K562 (cell line): ENCODE measurements around the gene GBX1. TPM values are rescaled to one million over a fixed set of nuclear protein-coding genes. Genes with fewer than 3 reads are reported as not detected.

Source experiments
- CBFA2T2 ChIP-seq: fragments of 450-650 bp; conservative IDR thresholded peaks from 2 replicates; pipeline ENCODE4 v1.6.1; 2017; ENCODE audit warnings: mild to moderate bottlenecking
- CSDE1 ChIP-seq, 2 experiments: fragments of 450-650 bp; IDR thresholded peaks; 2 replicates each; pipeline ENCODE4 v1.6.1; 2016; ENCODE audit warnings: mild to moderate bottlenecking in 1 of 2
- DNMT1 ChIP-seq: fragments of 450-650 bp; IDR thresholded peaks from 2 replicates; pipeline ENCODE4 v1.6.1; 2016; ENCODE audit warnings: antibody characterized with exemption, mild to moderate bottlenecking
- GATA2 ChIP-seq: sonication (generic); formaldehyde crosslinking; IDR thresholded peaks from 2 replicates; pipeline ENCODE4 v1.4.0; 2020; ENCODE audit warnings: mild to moderate bottlenecking, missing genetic modification reagents
- MAFK ChIP-seq: IDR thresholded peaks from 2 replicates; pipeline ENCODE4 v1.6.1; 2011; ENCODE audit warnings: low read length, improper control_type of control experiment
- NCOA6 ChIP-seq: fragments of 450-650 bp; IDR thresholded peaks from 2 replicates; pipeline ENCODE4 v1.6.1; 2017; ENCODE audit warnings: mild to moderate bottlenecking
- NFIC ChIP-seq: fragments of 450-650 bp; IDR thresholded peaks from 2 replicates; pipeline ENCODE4 v1.6.1; 2017; ENCODE audit warnings: mild to moderate bottlenecking, inconsistent platforms
- NFXL1 ChIP-seq: fragments of 450-650 bp; formaldehyde crosslinking; IDR thresholded peaks from 2 replicates; pipeline ENCODE4 v1.4.0; 2021; ENCODE audit warnings: mild to moderate bottlenecking
- POLR3G ChIP-seq: IDR thresholded peaks from 2 replicates; pipeline ENCODE4 v1.6.1; 2011; ENCODE audit not compliant: insufficient read length, insufficient replicate concordance; ENCODE audit errors: extremely low read depth
- RBBP5 ChIP-seq: fragments of 200-600 bp; sonication (generic); IDR thresholded peaks from 2 replicates; pipeline ENCODE4 v1.6.1; 2012; ENCODE audit warnings: borderline replicate concordance, mild to moderate bottlenecking, low read length, control low read depth, inconsistent platforms; ENCODE audit not compliant: insufficient read depth, poor library complexity, severe bottlenecking
- SRSF7 ChIP-seq: fragments of 200-400 bp; formaldehyde crosslinking; optimal IDR thresholded peaks from 2 replicates; pipeline ENCODE3; 2017; ENCODE audit warnings: mild to moderate bottlenecking, low read depth, low read length
- STAT5B ChIP-seq: fragments of 250-450 bp; sonication (Bioruptor Pico); IDR thresholded peaks from 2 replicates; pipeline ENCODE4 v1.8.0; 2021; ENCODE audit warnings: mild to moderate bottlenecking, inconsistent platforms
- TAF9B ChIP-seq: fragments of 450-650 bp; IDR thresholded peaks from 2 replicates; pipeline ENCODE4 v1.6.1; 2018; ENCODE audit warnings: mild to moderate bottlenecking; ENCODE audit not compliant: partially characterized antibody
- ZBTB8A ChIP-seq: fragments of 450-650 bp; IDR thresholded peaks from 2 replicates; pipeline ENCODE4 v1.6.1; 2018; ENCODE audit warnings: mild to moderate bottlenecking, moderate library complexity; ENCODE audit not compliant: partially characterized antibody
- ZNF124 ChIP-seq: sonication (generic); formaldehyde crosslinking; IDR thresholded peaks from 2 replicates; pipeline ENCODE4 v1.8.1; 2022; ENCODE audit warnings: missing genetic modification reagents
- ZNF140 ChIP-seq: fragments of 250-450 bp; sonication (Bioruptor Pico); IDR thresholded peaks from 2 replicates; pipeline ENCODE4 v1.8.0; 2021; ENCODE audit warnings: moderate library complexity, mild to moderate bottlenecking, inconsistent platforms
- polyA plus RNA-seq, 8 experiments: library from polyadenylated mRNA; depleted of rRNA in 4 of 8; stranded (reverse) in 5 of 8; unstranded in 3 of 8; fragments of >200 nt; fragmentation: Nextera tagmentation in 2 of 8; fragmentation: Illumina TruSeq in 1 of 8; extraction: Ambion mirVana in 2 of 8; extraction: Trizol in 1 of 8; gene quantifications; 2 replicates each; pipeline versions ENCODE4 v1.2.1 to v1.2.3, GENCODE V29; 2011 to 2014; ENCODE audit warnings: inconsistent platforms in 1 of 8, missing spikeins in 1 of 8
- total RNA-seq, 7 experiments: library from RNA; depleted of rRNA in 6 of 7; stranded (reverse); fragments of >200 nt in 6 of 7; fragmentation: Illumina TruSeq in 2 of 7; extraction: Trizol in 2 of 7; gene quantifications; 2 replicates each; pipeline versions ENCODE4 v1.2.1 to v1.2.3, GENCODE V29; 2011 to 2021; ENCODE audit warnings: low replicate concordance in 1 of 7
- TF ChIP-seq, protein P1 (sequence below), 2 experiments: IDR thresholded peaks; 2 replicates each; pipeline ENCODE4 v1.6.1; 2012; ENCODE audit warnings: improper control_type of control experiment in 2 of 2, low read depth in 2 of 2, low read length in 2 of 2, borderline replicate concordance in 1 of 2
- TF ChIP-seq, protein P2 (sequence below): sonication (generic); formaldehyde crosslinking; IDR thresholded peaks from 2 replicates; pipeline ENCODE4 v1.8.0; 2023; ENCODE audit warnings: mild to moderate bottlenecking, missing genetic modification reagents
- TF ChIP-seq, protein P3 (sequence below): sonication (generic); formaldehyde crosslinking; IDR thresholded peaks from 2 replicates; pipeline ENCODE4 v1.5.0; 2020; ENCODE audit warnings: missing genetic modification reagents

GBX1 gene
- total and polyA plus RNA-seq, 9 of the 15 experiments (the other 6 are each of a cell fraction or from before 2014, with no cell fraction given), result not detected

DNA sequence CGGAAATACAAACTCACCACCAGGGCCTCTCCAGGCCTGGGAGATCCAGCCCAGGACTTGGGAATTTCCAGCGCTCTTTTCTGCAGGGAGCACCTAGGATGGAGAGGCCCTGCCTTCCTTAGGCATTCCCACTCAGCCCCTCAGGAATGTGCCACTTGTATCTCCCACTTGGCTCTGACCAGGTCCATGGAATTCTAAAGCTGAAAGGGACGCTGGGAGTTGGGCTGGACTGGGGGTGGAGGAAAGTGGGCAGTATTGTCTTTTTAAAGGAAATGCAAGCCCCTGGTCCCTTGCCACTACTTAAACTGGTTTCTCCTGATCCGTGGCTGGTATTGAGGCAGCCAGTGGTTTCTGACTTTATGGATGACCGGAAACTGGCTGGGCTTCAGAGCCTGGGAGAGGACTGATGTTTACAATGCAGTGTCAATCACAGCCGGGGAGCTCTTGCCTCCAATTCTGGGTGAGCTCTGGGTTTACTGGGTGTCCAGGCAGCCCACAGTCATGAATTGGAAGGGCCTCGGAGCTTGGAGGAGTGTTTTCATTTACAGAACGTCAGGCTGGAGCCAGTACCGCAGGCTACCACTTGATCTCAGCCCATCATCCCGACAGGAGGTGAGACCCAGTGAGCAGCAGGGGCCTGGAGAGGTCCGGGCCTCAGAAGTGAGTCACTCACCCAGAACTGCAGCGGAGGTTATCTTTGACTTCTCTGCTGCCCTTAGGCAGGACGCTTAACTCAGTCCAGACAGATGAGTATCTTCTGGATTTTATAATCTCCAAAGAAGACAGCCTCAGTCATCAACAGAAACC lies 53.9 kb downstream of the GBX1 start (continued):
- TF ChIP-seq, protein P1, sequence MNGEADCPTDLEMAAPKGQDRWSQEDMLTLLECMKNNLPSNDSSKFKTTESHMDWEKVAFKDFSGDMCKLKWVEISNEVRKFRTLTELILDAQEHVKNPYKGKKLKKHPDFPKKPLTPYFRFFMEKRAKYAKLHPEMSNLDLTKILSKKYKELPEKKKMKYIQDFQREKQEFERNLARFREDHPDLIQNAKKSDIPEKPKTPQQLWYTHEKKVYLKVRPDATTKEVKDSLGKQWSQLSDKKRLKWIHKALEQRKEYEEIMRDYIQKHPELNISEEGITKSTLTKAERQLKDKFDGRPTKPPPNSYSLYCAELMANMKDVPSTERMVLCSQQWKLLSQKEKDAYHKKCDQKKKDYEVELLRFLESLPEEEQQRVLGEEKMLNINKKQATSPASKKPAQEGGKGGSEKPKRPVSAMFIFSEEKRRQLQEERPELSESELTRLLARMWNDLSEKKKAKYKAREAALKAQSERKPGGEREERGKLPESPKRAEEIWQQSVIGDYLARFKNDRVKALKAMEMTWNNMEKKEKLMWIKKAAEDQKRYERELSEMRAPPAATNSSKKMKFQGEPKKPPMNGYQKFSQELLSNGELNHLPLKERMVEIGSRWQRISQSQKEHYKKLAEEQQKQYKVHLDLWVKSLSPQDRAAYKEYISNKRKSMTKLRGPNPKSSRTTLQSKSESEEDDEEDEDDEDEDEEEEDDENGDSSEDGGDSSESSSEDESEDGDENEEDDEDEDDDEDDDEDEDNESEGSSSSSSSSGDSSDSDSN (IDR thresholded peaks at IDR 0.05; ENCODE audit: borderline replicate concordance in 1 of 2, low read depth in 2 of 2, low read length in 2 of 2), result peak; percentile 52 to 82; a peak in 3 of 4 replicates
- TF ChIP-seq RBBP5 (no peak), NCOA6 (no peak), NFIC (no peak), CSDE1 (IDR thresholded peaks at IDR 0.05) (no peak), GATA2 (CRISPR knock-in tag) (no peak), ZNF124 (CRISPR knock-in tag) (no peak), SRSF7 (no peak), POLR3G (no peak), NFXL1 (no peak), MAFK (0 out of 2 replicates have a peak, but pooled peaks have one; percentile 3), ZBTB8A (no peak), DNMT1 (no peak), CBFA2T2 (peak; percentile 50; the same call in 1 of the 2 replicates), STAT5B (no peak), TAF9B (no peak), ZNF140 (CRISPR knock-in tag) (no peak)
- TF ChIP-seq, protein P2, sequence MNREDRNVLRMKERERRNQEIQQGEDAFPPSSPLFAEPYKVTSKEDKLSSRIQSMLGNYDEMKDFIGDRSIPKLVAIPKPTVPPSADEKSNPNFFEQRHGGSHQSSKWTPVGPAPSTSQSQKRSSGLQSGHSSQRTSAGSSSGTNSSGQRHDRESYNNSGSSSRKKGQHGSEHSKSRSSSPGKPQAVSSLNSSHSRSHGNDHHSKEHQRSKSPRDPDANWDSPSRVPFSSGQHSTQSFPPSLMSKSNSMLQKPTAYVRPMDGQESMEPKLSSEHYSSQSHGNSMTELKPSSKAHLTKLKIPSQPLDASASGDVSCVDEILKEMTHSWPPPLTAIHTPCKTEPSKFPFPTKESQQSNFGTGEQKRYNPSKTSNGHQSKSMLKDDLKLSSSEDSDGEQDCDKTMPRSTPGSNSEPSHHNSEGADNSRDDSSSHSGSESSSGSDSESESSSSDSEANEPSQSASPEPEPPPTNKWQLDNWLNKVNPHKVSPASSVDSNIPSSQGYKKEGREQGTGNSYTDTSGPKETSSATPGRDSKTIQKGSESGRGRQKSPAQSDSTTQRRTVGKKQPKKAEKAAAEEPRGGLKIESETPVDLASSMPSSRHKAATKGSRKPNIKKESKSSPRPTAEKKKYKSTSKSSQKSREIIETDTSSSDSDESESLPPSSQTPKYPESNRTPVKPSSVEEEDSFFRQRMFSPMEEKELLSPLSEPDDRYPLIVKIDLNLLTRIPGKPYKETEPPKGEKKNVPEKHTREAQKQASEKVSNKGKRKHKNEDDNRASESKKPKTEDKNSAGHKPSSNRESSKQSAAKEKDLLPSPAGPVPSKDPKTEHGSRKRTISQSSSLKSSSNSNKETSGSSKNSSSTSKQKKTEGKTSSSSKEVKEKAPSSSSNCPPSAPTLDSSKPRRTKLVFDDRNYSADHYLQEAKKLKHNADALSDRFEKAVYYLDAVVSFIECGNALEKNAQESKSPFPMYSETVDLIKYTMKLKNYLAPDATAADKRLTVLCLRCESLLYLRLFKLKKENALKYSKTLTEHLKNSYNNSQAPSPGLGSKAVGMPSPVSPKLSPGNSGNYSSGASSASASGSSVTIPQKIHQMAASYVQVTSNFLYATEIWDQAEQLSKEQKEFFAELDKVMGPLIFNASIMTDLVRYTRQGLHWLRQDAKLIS (CRISPR knock-in tag), result no peak
- TF ChIP-seq, protein P3, sequence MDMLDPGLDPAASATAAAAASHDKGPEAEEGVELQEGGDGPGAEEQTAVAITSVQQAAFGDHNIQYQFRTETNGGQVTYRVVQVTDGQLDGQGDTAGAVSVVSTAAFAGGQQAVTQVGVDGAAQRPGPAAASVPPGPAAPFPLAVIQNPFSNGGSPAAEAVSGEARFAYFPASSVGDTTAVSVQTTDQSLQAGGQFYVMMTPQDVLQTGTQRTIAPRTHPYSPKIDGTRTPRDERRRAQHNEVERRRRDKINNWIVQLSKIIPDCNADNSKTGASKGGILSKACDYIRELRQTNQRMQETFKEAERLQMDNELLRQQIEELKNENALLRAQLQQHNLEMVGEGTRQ, result no peak
